Calu3 (cell line): ENCODE results near the gene MYRFL. TPM values are rescaled to one million over a fixed set of nuclear protein-coding genes. Genes with fewer than 3 reads are reported as not detected.

Experiments
- Bru-seq: library from RNA; stranded (reverse); fragments of 400-500 nt; gene quantifications from one replicate; lab custom pipeline; 2021; lab: Mats Ljungman, UMichigan
- BruChase-seq, 2 experiments: library from RNA; stranded (reverse); fragments of 400-500 nt; gene quantifications; one replicate each; lab custom pipeline; 2021; lab: Mats Ljungman, UMichigan
- BruUV-seq: library from RNA; stranded (reverse); fragments of 400-500 nt; replicated peaks from 2 replicates; lab custom pipeline; 2021; lab: Mats Ljungman, UMichigan
- CTCF ChIA-PET: fragments of 300-600 bp; sonication (Branson Sonifier 250); formaldehyde crosslinking; loops from one replicate; lab custom pipeline; 2022; ENCODE audit warnings: antibody characterized with exemption; lab: Charles Lee
- DNase-seq: peaks from one replicate; pipeline ENCODE4 v3.0.0; 2022
- H3K27ac Mint-ChIP-seq: one replicate; pipeline ENCODE4 v1.8.0; 2022; ENCODE audit warnings: mixed read lengths; ENCODE audit not compliant: unreplicated experiment
- H3K27me3 Mint-ChIP-seq: one replicate; pipeline ENCODE4 v1.8.0; 2022; ENCODE audit warnings: mixed read lengths; ENCODE audit not compliant: unreplicated experiment
- H3K36me3 Mint-ChIP-seq: one replicate; pipeline ENCODE4 v1.8.0; 2022; ENCODE audit warnings: mild to moderate bottlenecking, moderate library complexity, mixed read lengths; ENCODE audit not compliant: insufficient read depth, unreplicated experiment
- H3K4me1 Mint-ChIP-seq: one replicate; pipeline ENCODE4 v1.8.0; 2022; ENCODE audit warnings: mild to moderate bottlenecking, low read depth, mixed read lengths; ENCODE audit not compliant: unreplicated experiment
- H3K4me3 Mint-ChIP-seq: one replicate; pipeline ENCODE4 v1.8.0; 2022; ENCODE audit warnings: mild to moderate bottlenecking, low read depth, moderate library complexity, mixed read lengths; ENCODE audit not compliant: unreplicated experiment
- H3K9me3 Mint-ChIP-seq: one replicate; pipeline ENCODE4 v1.8.0; 2022; ENCODE audit warnings: low read depth, mixed read lengths; ENCODE audit not compliant: unreplicated experiment
- CTCF ChIP-seq: fragments of 200-600 bp; IDR thresholded peaks from one replicate; pipeline ENCODE4 v1.8.0; 2022; ENCODE audit warnings: antibody characterized with exemption; ENCODE audit not compliant: unreplicated experiment
- intact Hi-C: fragments of 100-400 bp; cut with micrococcal nuclease; formaldehyde crosslinking; loops from one replicate; pipeline ENCODE4 v1.10.0; 2022; ENCODE audit not compliant: unreplicated experiment
- long read RNA-seq: library from polyadenylated mRNA; stranded (forward); transcript quantifications from one replicate; pipeline ENCODE4 v2.0.0, GENCODE V29; 2022
- total RNA-seq: library from RNA; stranded (reverse); gene quantifications from 2 replicates; pipeline ENCODE4 v1.2.3, GENCODE V29; 2022

The MYRFL gene
- total RNA-seq, result 1.7 and 2.1 TPM in 2 replicates
- Bru-seq, nascent RNA, result percentile 54 among the genes with signal in this experiment
- percentile 75 among the genes with signal in this experiment for BruChase-seq, experiment 1, labeled RNA remaining after a 6-hour chase
- percentile 73 among the genes with signal in this experiment for BruChase-seq, experiment 2, labeled RNA remaining after a 2-hour chase
- long read RNA-seq, partial matches to known transcripts, result 0 of 1 reads
- long read RNA-seq, other reads (novel, unspliced or antisense), result 1 of 1 reads

GRCh38 chr12:69824966-69825560 lies at the start of gene MYRFL:
MYRFL (plus strand) TSS chr12:69825227; CDS start chr12:69825518, 291 bp downstream.
- Mint-ChIP-seq H3K27ac (no peak within 1 kb of the TSS), H3K27me3 (no peaks in the 10 kb centered on the region), H3K4me3 (no peak within 1 kb of the TSS), H3K36me3 (peaks cover 26% of the 10 kb centered on the region), H3K9me3 (no peaks in the 10 kb centered on the region), H3K4me1 (peaks cover 48% of the 10 kb centered on the region)
- CTCF ChIA-PET, result no interaction called here
- no peak for TF ChIP-seq CTCF
- no peak for DNase-seq
- no TSS peak for BruUV-seq
- intact Hi-C loops, result no loop called here

DNA sequence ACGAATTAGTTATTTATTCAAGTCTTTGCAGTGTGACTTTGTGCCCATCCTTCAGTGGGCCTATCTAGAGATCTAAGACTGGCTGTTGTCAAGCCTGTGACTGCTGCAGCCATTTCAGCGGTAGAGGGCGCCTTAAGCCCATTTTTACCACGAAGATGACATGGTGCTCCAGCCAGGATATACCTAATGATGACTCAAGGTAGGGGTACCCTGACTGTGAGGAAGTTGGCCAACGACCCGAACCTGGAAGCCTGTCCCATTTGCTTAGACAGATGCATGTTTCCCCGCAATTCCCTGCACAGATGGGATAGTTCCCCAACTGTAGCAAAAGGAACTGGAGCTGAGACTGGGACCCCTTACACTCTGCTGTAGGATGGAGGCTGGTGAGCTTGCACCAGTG lies 45.1 kb upstream of the MYRFL start:
- TF ChIP-seq CTCF, result peak; percentile 74
- intact Hi-C loops, result loop anchor here (5.0 kb wide), 1 partner anchor 97 kb away; no protein-coding TSS in a partner anchor
- Mint-ChIP-seq H3K27me3 (no peaks in the 10 kb centered on the region), H3K9me3 (no peaks in the 10 kb centered on the region), H3K36me3 (peaks cover 6% of the 10 kb centered on the region), H3K4me3 (no peak overlapping the region), H3K27ac (no peak overlapping the region), H3K4me1 (peaks cover 43% of the 10 kb centered on the region)
- no TSS peak for BruUV-seq
- DNase-seq, result peak; percentile 74
- CTCF ChIA-PET, result interaction anchor here (0.6 to 1.3 kb wide), 4 partner anchors 20 to 657 kb away, joined by 3 to 4 read pairs (median 4); no protein-coding TSS in a partner anchor

DNA sequence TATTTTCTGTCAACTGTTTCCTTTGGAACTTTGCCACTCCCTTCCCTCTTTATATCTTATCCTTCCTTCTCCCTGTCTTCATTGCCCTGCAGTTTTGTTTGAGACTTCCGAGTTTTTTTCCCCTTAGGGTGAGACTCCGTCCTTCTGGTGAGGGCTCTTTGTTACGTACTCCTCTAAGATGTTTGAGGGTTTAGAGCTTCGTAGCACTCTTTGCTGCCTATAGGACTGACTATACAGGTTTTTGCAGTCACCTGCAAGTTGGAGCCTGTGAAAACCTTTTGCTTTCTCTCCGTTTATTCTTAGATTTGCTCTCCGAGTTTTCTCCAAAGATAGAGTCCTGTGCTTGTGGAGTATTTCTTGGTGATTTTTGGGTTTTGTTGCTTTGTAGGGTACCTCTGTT lies 41.7 kb upstream of the MYRFL start:
- BruUV-seq, result no TSS peak

GRCh38 chr12:69789351-69789750 lies 35.7 kb upstream of the MYRFL start:
- Mint-ChIP-seq H3K9me3 (peaks cover 6% of the 10 kb centered on the region), H3K27ac (no peak overlapping the region), H3K4me3 (no peak overlapping the region), H3K27me3 (no peaks in the 10 kb centered on the region), H3K36me3 (peaks cover 37% of the 10 kb centered on the region), H3K4me1 (no peaks in the 10 kb centered on the region)
- TF ChIP-seq CTCF, result no peak
- no TSS peak for BruUV-seq
- intact Hi-C loops, result no loop called here
- CTCF ChIA-PET, result interaction anchor here (0.7 kb wide), 1 partner anchor 49 kb away, joined by 3 read pairs; no protein-coding TSS in a partner anchor
- DNase-seq, result no peak

More for the DNA sequence above, 41.7 kb upstream of the MYRFL start:
- TF ChIP-seq CTCF, result no peak
- no peak for DNase-seq
- Mint-ChIP-seq H3K27ac (peak overlapping the region; percentile 10), H3K4me3 (no peak overlapping the region), H3K27me3 (no peaks in the 10 kb centered on the region), H3K4me1 (peaks cover 43% of the 10 kb centered on the region), H3K36me3 (peaks cover 17% of the 10 kb centered on the region), H3K9me3 (no peaks in the 10 kb centered on the region)
- intact Hi-C loops, result loop anchor here (5.0 kb wide), 1 partner anchor 94 kb away; no protein-coding TSS in a partner anchor
- CTCF ChIA-PET, result no interaction called here
